Cardiac septum (tissue), 1 donor: ENCODE data around the gene TMUB2. TPM values are rescaled to one million over a fixed set of nuclear protein-coding genes. Genes with fewer than 3 reads are reported as not detected.
"Not testable (repeated sequence)": the region's sequence is repeated elsewhere in the genome, so short reads cannot be mapped to it uniquely, and the experiment has no call there.

Experiments used
- DNase-seq: peaks from one replicate; pipeline ENCODE4 v3.0.0-alpha.2; 2020; ENCODE audit warnings: low spot score
- intact Hi-C: fragments of 100-400 bp; cut with DNase I; formaldehyde crosslinking; loops from one replicate; pipeline ENCODE4 v1.14.0; 2022
- microRNA-seq: library from miRNA; unstranded; fragments of <30 nt; microRNA quantifications from one replicate; pipeline ENCODE4 v1.2.0, GENCODE V29; 2020
- total RNA-seq: library from RNA; stranded (reverse); fragmentation: NEBNext Ultra II Directional; extraction: Animal tissue kit (Norgen Biotek cat#: 25700); gene quantifications from one replicate; pipeline ENCODE4 v1.2.1, GENCODE V29; 2021
- donor health status: DM: no; HTN: no; CAD: no.

The TMUB2 gene
- total RNA-seq, 1 donor from 2014 or later, result 20.5 TPM

GRCh38 chr17:44236444-44236991 is 49.7 kb downstream of the TMUB2 start:
- no peak for DNase-seq
- intact Hi-C loops, result no loop called here

- DNase-seq, intact Hi-C loops: not testable (repeated sequence)
Observed at GRCh38 chr17:44237886-44238285, 51.1 kb downstream of the TMUB2 start.

GRCh38 chr17:44241106-44241624 is 54.4 kb downstream of the TMUB2 start:
- no peak for DNase-seq
- intact Hi-C loops, result no loop called here

Small RNA genes lying within 50 kb of the gene (microRNA-seq; reads per million reads assigned to microRNA genes)
- not detected for gene MIR6782

Other genes with a start within 250 kb of the TMUB2 start
- not detected for gene PPY, start 244.5 kb upstream of the TMUB2 start, total RNA-seq
- gene PYY, start 233.0 kb upstream of the TMUB2 start, total RNA-seq, result not detected
- gene NAGS, start 182.3 kb upstream of the TMUB2 start, total RNA-seq, result 0.51 TPM
- 12.4 TPM for gene TMEM101, start 172.0 kb upstream of the TMUB2 start, total RNA-seq
- gene LSM12, start 120.3 kb upstream of the TMUB2 start, total RNA-seq, result 39.2 TPM
- gene G6PC3, start 116.2 kb upstream of the TMUB2 start, total RNA-seq, result 33.6 TPM
- gene HDAC5, start 63.3 kb upstream of the TMUB2 start, total RNA-seq, result 75.5 TPM
- 0.65 TPM for gene HROB, start 45.0 kb upstream of the TMUB2 start, total RNA-seq
- gene ASB16, start 16.3 kb upstream of the TMUB2 start, total RNA-seq, result 8.9 TPM
- gene ATXN7L3, start 12.9 kb downstream of the TMUB2 start, total RNA-seq, result 37.8 TPM
- gene UBTF, start 32.7 kb downstream of the TMUB2 start, total RNA-seq, result 53.1 TPM
- 4.0 TPM for gene SLC4A1, start 81.2 kb downstream of the TMUB2 start, total RNA-seq
- gene RUNDC3A, start 121.6 kb downstream of the TMUB2 start, total RNA-seq, result 0.97 TPM
- gene SLC25A39, start 137.9 kb downstream of the TMUB2 start, total RNA-seq, result 53.4 TPM
- gene GRN, start 158.3 kb downstream of the TMUB2 start, total RNA-seq, result 130 TPM
- 0.62 TPM for gene FAM171A2, start 176.9 kb downstream of the TMUB2 start, total RNA-seq
- gene ITGA2B, start 202.7 kb downstream of the TMUB2 start, total RNA-seq, result 1.7 TPM